ENCODE results near the gene GAP43.

Gene GAP43

GRCh38 chr3:115663414-115663813, 40.1 kb downstream of the GAP43 start:
- no peak for DNase-seq

DNA sequence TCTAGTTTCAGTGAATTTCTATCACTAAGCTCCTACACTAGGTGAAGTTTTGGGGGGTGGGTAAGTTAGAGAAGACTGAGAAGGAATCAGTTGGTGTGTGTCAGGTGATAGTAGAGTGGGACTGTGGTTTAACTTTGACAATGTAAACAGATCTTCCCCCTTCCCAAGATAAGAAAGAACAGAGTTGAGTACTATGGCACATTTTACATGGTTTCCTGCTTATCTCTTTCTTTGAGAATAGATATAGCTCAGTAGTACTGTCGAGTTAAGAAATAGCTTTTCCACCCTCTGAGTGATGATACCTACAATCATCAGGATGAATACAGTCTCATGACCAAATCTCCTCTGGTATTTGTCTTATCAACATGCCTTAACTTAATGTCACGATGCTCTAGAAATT, 42.8 kb downstream of the GAP43 start:
- DNase-seq = no peak

GRCh38 chr3:115666920-115667737, 43.8 kb downstream of the GAP43 start:
- DNase-seq = no peak

- DNase-seq = no peak
Observed at GRCh38 chr3:115667738-115668065, 44.4 kb downstream of the GAP43 start.

- DNase-seq = no peak
Observed at GRCh38 chr3:115670911-115671310, 47.6 kb downstream of the GAP43 start.

GRCh38 chr3:115671761-115672455, 48.6 kb downstream of the GAP43 start:
- no peak for DNase-seq

DNA sequence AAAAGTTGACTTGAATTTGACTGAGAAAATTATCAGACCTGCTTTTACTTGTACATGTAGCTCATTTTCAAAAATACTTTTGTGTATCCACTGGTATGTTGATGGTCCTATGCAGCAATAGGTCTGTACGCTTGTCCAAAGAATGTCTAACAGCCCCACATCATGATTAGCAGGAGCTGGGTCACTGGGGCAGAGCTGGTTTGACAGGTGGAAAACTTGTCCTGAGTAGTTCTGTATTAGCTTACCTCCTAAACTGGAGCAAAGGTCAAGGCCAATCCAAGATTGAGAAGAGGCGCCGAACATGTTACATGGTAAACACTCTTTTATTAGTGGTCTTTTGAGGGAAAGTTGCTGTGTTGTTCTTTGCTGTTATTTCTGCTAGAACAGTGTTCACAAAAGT, 50.6 kb downstream of the GAP43 start:
- no peak for DNase-seq

DNA sequence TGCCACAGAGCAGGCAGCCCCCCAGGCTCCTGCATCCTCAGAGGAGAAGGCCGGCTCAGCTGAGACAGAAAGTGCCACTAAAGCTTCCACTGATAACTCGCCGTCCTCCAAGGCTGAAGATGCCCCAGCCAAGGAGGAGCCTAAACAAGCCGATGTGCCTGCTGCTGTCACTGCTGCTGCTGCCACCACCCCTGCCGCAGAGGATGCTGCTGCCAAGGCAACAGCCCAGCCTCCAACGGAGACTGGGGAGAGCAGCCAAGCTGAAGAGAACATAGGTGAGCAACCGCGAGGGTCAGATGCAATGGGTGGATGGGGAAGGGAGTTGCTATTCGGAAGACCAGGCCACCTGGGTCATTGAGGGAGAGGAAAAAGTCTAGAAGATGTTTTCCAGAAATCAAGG, 53.0 kb downstream of the GAP43 start:
- no peak for DNase-seq

- DNase-seq = no peak
Observed at GRCh38 chr3:115680803-115681345, 57.6 kb downstream of the GAP43 start.

GRCh38 chr3:115681736-115682135, 58.4 kb downstream of the GAP43 start:
- DNase-seq = no peak

GRCh38 chr3:115683305-115683704, 60.0 kb downstream of the GAP43 start:
- no peak for DNase-seq

DNA sequence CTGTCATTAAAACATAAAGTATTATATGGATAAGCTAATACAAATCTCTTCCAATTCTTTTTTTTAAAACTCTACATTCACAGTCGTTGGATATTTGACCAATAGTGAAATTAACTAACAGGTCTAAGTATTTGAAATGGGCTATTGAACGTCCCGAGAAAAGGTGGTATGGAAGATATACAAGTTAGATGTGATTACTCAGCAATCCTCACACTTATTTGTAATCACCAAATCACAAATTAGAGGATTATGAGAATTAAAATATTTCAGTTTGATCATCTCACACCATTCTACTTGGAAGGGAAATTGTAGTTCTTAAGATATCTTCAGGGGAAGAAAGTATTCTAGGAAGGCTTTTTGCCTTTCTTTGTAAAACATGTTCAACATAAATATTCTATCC, 60.5 kb downstream of the GAP43 start:
- DNase-seq = no peak

DNA sequence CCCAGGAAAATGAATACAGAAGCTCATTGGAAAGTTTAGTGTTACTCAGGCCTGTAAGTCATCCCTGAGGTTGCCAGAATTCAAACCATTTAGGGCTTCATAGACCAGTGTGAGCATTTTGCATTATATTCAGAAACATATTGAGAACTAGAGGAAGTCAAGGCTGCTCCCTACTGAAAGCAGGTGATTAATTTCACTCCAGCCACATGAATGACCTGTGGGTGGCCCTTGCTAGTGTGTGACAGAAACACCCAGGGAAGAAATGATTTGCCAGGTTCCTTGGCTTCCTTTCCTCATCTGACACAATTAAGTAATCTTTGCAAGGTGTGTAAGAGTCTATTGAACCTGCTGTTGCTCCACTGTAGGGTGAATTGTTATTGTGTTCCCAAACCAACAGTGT, 61.8 kb downstream of the GAP43 start:
- DNase-seq = no peak

DNA sequence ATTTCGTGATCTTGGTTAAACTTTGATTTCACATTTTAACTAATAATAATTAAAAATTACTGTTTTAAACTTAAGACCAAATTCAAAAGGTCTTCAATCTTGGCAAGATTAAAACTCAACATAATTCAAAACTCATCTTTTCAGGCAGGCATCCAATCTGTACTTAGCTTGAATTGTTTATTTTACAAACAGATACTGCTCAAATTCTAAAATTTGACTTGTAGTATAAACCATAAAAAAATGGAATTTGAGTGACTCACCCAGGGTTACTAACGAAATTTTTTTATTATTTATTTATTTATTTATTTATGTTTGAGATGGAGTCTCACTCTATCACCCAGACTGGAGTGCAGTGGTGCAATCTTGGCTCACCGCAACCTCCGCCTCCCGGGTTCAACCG, 64.4 kb downstream of the GAP43 start:
- no peak for DNase-seq

GRCh38 chr3:115688418-115688817, 65.1 kb downstream of the GAP43 start:
- DNase-seq = no peak

DNA sequence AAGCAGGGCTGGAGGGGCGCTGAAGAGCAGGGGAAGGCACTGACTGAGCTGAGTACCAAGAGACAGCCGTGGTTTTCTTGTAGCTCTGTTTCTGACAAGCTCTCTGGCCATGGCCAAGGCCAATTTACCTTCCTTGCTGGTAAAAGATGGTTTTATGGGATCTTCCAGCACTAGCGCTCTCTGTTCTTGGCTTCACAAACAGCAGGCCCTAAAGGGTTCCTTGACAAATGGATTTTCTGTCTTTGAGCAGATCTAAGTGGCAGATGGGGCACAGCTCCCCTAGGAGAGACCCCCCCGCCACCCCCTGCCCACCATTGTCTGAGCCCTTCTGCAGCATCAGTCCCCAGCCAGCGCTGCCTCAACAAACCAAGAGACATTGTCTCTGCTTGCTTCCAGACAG, 66.6 kb downstream of the GAP43 start:
- DNase-seq = no peak

GRCh38 chr3:115691964-115692363, 68.7 kb downstream of the GAP43 start:
- DNase-seq = no peak

GRCh38 chr3:115692887-115693524, 69.7 kb downstream of the GAP43 start:
- peak; percentile 51 for DNase-seq

DNA sequence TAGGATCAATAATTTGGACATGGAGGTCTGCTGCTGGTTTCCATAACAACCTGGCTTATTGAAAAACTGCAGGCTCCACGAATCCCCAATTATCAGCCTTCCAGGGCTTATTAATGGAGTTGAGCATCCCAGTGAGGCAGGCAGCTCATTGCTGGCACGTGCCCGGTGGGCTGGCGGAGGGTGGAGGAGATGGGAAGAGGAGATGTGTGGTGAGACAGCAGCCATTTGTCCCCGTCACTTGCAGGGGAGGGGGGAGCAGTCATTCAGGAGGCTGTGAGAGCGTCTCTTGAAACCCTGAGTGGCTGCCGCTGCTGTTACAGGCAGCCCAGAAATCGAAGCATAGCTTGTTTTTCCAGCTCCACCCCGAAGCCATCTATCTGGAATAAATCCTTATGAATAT, 70.6 kb downstream of the GAP43 start:
- DNase-seq = peak; percentile 18

- no peak for DNase-seq
Observed at GRCh38 chr3:115695090-115695489, 71.8 kb downstream of the GAP43 start.

DNA sequence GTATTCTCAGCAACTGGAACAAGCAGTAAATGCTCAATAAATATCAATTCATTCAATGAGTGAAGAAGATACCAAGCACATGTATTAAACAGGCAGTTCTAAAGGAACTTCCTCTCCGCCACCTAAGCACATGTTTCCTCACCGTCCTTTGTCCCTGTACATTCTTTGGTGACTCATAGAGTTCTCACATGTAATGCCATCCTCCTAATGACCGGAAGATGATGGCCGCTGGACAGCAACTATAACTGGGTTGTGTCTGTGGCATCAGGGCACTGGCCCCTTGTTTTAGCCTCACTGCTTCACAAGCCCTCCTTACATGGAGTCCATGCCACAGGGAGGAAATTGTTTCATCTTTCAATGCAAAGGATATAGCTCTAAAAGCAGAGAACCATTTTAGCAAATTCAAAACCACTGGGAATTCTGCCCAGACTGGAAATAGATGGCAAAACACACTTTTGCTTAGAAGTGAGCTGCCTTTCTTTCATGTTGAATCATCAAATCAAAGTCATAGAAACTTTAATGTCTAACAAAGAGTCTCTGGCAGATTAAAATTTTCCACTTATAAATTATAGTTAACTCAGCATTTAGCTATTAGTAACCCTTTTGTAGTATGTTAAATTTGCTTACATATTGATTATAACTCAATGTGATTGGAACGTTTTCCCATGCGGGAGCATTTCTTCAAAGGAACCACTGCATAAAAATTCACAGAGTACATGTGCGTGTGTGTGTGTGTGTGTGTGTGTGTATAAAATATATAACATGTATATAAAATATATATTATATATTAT, 74.1 kb downstream of the GAP43 start:
- no peak for DNase-seq

GRCh38 chr3:115698851-115699591, 75.7 kb downstream of the GAP43 start:
- peak; percentile 71 for DNase-seq
